SK-N-MC (cell line): ENCODE measurements around the gene RFFL.

Source experiments
- DNase-seq: peaks from one replicate; pipeline ENCODE4 v3.0.0-alpha.2; 2011; ENCODE audit warnings: low read depth, low spot score
- H3K27ac ChIP-seq: fragments of 200-600 bp; sonication (generic); 2 replicates; pipeline ENCODE4 v1.5.1; 2016; ENCODE audit warnings: mixed run types
- H3K36me3 ChIP-seq: fragments of 200-600 bp; sonication (generic); 2 replicates; pipeline ENCODE4 v1.6.1; 2017; ENCODE audit warnings: antibody characterized with exemption, low read length, mixed read lengths; ENCODE audit not compliant: insufficient read depth
- H3K4me3 ChIP-seq: fragments of 200-600 bp; sonication (generic); 2 replicates; pipeline ENCODE4 v1.5.1; 2016
- H3K9ac ChIP-seq: fragments of 200-600 bp; sonication (generic); 2 replicates; pipeline ENCODE4 v1.8.0; 2017; ENCODE audit warnings: mixed run types, mixed read lengths; ENCODE audit not compliant: insufficient read length
- H3K9me3 ChIP-seq: fragments of 200-600 bp; sonication (generic); 2 replicates; pipeline ENCODE4 v1.6.1; 2017; ENCODE audit warnings: low read depth, mild to moderate bottlenecking, antibody characterized with exemption, low read length, moderate library complexity, mixed read lengths
- EZH2 ChIP-seq: fragments of 200-600 bp; sonication (generic); IDR thresholded peaks from one replicate; pipeline ENCODE4 v1.6.1; 2017; ENCODE audit warnings: antibody characterized with exemption
- FOXP2 ChIP-seq: optimal IDR thresholded peaks from 2 replicates; pipeline ENCODE3; 2011; ENCODE audit warnings: mild to moderate bottlenecking, moderate library complexity; ENCODE audit not compliant: insufficient read depth; ENCODE audit errors: extremely low read length, control extremely low read depth
- POLR2AphosphoS5 ChIP-seq: IDR thresholded peaks from 2 replicates; pipeline ENCODE4 v1.6.1; 2012; ENCODE audit warnings: mild to moderate bottlenecking, low read depth, low read length, borderline replicate concordance

The RFFL gene

DNA sequence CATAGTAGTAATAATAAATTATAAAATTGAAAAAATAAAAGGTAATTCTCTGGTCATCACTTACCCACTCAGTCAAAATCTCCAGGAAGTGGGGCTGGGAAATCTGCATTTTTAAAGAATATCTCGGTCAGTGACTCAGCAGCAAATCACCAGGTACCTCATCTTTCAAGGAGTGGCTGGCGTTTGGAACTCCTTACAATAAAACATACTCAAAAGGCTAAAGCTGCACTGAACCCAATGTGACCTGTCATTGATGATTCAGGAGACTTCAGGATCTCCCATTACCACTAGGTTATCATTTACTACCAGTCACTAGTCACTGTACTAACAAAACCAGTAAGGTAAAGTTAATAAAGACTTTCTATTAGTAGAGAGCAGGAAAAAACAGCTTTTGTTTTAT, 21.5 kb upstream of the RFFL start:
- DNase-seq: no peak

DNA sequence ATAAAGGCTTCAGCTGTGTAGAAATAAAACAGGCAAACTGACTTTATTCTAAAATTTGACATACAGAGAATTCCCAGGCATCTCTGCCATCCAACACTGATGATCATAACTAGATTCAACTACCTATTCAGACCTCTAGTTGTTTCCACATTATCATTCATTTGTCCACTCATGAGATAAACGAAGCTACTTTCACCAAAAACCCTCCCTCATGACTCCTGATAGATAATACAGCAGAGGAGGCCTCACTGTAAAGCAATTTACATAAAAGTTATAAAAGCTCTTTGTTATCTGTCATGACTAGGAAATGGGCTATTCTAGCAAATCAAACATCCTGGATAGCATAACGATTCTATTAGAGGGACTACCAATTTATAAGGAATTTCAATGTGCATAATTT, 19.6 kb upstream of the RFFL start:
- no peaks in the 10 kb centered on the region for H3K9me3 ChIP-seq
- H3K9ac ChIP-seq: no peak overlapping the region
- no peak overlapping the region for H3K27ac ChIP-seq
- DNase-seq: no peak
- TF ChIP-seq FOXP2: no peak
- TF ChIP-seq POLR2AphosphoS5: no peak
- TF ChIP-seq EZH2: no peak
- H3K4me3 ChIP-seq: no peak overlapping the region
- no peaks in the 10 kb centered on the region for H3K36me3 ChIP-seq

More for the DNA sequence above, 21.5 kb upstream of the RFFL start:
- no peaks in the 10 kb centered on the region for H3K9me3 ChIP-seq
- TF ChIP-seq EZH2: no peak
- TF ChIP-seq FOXP2: no peak
- no peak for TF ChIP-seq POLR2AphosphoS5
- no peak overlapping the region for H3K27ac ChIP-seq
- no peak overlapping the region for H3K4me3 ChIP-seq
- H3K9ac ChIP-seq: no peak overlapping the region
- no peaks in the 10 kb centered on the region for H3K36me3 ChIP-seq

DNA sequence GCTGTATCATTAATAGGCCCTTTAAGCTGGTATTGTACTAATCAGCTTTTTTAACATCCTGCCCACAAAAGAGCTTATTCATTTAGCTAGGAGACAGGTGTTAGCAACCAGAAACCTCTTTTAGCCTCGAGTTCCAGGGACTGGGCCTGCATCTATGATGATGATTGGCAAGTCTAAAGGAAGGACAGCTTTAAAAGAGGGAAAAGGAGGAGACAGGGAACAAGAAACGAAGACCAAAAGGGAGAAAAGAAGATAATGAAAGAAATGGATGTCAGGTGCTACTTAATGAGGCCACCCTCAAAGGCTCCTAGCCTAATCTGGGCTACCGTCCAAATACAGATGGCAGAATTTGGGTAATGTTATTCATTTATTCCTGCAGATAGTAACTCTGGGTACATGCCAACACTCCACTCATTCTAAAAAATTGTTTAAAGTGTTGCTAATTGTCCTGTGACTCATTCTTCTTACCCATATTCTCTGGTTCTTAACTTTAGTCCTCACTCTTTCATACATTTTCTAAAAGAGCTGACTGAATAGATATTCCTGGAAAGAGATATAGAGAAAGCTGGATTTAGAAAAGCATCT, 18.7 kb upstream of the RFFL start:
- Histone ChIP-seq H3K27ac (no peak overlapping the region), H3K9me3 (no peaks in the 10 kb centered on the region), H3K36me3 (no peaks in the 10 kb centered on the region), H3K4me3 (no peak overlapping the region), H3K9ac (no peak overlapping the region)
- peak; percentile 71 for DNase-seq
- TF ChIP-seq EZH2: no peak
- TF ChIP-seq POLR2AphosphoS5: no peak
- no peak for TF ChIP-seq FOXP2

DNA sequence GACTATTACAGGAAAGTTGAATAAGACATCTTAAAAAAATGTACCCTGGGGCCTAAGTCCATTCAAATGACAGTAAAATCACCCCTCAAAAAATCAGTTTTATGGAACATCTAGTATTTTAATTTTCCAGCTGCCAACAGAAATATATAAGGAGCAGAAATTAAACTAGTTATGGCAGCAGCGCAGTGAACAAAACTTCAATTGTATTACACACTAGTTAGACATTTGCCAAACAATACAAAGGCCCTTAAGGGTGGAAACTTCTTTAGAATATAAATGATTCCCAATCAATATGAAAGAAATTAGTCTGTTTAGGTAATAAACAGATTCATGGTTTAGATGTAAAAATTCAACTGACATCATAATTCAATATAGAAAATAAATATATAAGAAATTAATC, 18.1 kb upstream of the RFFL start:
- no peak overlapping the region for H3K9ac ChIP-seq
- no peaks in the 10 kb centered on the region for H3K36me3 ChIP-seq
- no peak overlapping the region for H3K27ac ChIP-seq
- no peaks in the 10 kb centered on the region for H3K9me3 ChIP-seq
- TF ChIP-seq EZH2 (no peak), FOXP2 (no peak), POLR2AphosphoS5 (no peak)
- H3K4me3 ChIP-seq: no peak overlapping the region
- no peak for DNase-seq

DNA sequence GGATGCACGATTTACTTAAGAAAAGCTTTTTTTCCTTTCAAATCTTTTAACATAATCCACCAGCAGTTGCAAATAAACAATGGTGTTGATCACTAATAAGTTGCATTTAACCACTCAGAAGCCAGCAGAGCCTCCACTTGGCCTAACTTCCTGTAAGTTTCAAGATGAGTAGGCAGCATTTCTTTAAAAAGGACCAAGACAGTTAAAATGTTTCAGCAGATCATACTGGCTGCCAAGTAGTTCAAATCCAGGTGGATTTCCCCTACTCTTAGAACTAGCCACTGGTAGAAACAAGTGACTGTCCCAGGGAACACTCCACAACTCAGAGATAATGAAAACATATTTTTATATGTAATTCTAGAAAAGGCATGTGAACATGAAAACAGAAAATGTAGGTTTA, 17.0 kb upstream of the RFFL start:
- H3K9ac ChIP-seq: no peak overlapping the region
- no peak for DNase-seq
- H3K9me3 ChIP-seq: no peaks in the 10 kb centered on the region
- H3K36me3 ChIP-seq: no peaks in the 10 kb centered on the region
- TF ChIP-seq FOXP2 (no peak), EZH2 (no peak), POLR2AphosphoS5 (no peak)
- no peak overlapping the region for H3K4me3 ChIP-seq
- H3K27ac ChIP-seq: no peak overlapping the region

DNA sequence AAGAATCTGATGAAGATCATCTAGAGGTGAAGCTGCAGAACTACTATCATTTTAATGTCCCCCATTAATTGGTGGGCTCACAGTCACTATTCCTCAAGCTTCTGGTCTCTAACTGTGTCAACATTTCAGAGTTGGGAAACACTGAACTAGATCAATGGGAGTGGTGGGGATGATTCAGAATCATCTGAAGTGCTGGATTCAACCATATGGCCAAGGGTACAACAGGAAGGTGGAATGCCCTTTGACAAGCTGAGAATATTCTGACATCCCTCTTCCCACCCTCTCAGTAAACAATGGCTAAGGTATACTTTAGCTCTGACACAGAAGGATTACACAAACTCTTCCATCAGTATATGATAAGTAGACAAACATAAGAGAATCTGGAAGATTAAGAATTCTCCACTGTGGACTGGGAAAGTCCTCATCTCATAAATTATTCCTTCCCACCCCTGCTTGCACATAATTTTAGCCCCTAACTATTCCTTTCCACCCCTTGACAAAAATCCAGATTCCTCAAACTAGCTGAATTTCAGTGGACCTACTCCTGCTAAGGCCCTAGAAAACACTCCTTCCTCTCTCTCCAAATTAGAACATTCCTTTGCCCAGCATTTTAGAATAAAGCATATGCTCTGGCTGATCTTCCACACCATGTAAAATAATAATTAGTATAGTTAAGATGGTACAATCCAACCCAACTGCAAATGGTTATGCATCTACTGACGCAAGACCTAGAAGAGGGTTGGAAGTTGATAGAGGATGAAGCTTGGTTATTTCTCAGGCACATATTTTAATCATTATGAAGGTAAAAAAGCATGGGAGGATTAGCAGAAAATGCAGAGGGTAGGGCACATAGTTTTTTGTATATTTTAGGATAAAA, 16.3 kb upstream of the RFFL start:
- no peak for DNase-seq
- H3K9ac ChIP-seq: no peak overlapping the region
- no peak overlapping the region for H3K4me3 ChIP-seq
- TF ChIP-seq EZH2: no peak
- no peak for TF ChIP-seq FOXP2
- no peak for TF ChIP-seq POLR2AphosphoS5
- no peaks in the 10 kb centered on the region for H3K9me3 ChIP-seq
- no peak overlapping the region for H3K27ac ChIP-seq
- H3K36me3 ChIP-seq: no peaks in the 10 kb centered on the region

DNA sequence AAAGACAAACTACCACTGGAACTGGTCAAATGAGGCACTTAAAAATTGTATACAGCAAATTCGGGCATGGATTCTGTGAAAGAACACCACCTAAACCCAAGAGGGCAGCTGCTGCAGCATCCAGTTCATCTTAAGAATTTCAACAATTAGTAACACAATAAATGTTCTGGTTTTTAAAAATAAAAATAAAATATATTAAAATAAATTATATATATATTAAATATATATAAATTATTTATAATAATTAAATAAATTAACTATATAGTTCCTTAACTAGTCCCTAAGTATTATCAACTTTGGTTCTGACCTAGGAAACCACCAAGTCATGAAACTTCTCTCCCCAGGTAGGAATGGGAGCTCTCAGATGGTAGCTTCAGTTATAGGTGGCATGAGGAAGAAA, 13.4 kb upstream of the RFFL start:
- TF ChIP-seq POLR2AphosphoS5: no peak
- no peak for TF ChIP-seq FOXP2
- no peak overlapping the region for H3K27ac ChIP-seq
- H3K4me3 ChIP-seq: no peak overlapping the region
- no peaks in the 10 kb centered on the region for H3K36me3 ChIP-seq
- no peaks in the 10 kb centered on the region for H3K9me3 ChIP-seq
- H3K9ac ChIP-seq: no peak overlapping the region
- DNase-seq: no peak

DNA sequence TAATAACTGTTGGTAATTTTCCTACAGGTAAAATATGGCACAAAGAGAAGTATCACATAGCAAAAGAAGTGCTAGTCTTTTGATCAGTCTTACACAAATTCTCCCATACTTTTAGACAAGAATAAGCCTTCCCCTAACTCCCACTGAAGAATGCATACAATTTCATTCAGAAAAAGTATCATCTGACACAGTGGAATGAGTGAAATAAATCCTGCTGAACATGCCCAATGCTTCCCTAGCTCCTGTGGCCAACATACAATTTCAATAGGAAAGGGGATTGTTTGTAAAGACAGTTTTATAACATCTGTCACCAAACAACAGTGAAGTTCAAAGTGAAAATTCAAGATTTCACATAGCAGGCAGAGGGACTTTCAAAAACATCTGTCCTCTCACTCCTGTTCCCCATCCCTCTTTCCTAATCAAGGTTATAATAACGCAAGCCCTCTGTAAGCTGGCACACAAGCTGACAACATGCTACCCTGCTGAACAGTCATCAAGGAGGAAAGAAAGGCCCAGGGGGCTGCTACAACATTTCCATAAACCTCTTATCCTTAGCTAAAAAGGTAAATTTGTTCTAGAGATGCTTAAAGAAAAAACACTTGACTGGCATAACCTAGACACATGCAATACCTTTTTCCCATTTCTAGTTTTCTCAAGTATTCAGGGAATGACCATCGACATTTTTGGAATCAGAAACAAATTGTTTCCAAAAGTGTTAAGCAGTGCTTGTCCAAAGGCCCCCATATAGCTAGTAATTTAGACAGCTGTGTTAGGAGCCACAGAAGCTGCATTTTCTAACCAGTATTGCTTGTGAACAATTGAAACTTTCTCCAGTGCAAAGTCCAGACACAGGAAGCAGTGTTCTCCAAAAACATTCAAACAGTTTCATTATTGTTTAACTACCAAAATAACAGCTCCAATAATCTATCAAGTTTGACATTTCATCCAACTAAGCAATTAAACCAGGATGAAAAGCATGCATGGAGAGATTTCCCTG, 11.5 kb upstream of the RFFL start:
- Histone ChIP-seq H3K36me3 (no peaks in the 10 kb centered on the region), H3K9me3 (no peaks in the 10 kb centered on the region), H3K4me3 (no peak overlapping the region), H3K27ac (no peak overlapping the region), H3K9ac (no peak overlapping the region)
- TF ChIP-seq POLR2AphosphoS5 (no peak), FOXP2 (no peak), EZH2 (no peak)
- DNase-seq: no peak
